HL-60 (cell line): Measurements from ENCODE around the gene ADAMTS15.
"Not testable (repeated sequence)": the region's sequence is repeated elsewhere in the genome, so short reads cannot be mapped to it uniquely, and the experiment has no call there.

Source experiments
- DNase-seq, 2 experiments: peaks; one replicate each; pipeline ENCODE4 v3.0.0-alpha.2; 2010 to 2020; ENCODE audit warnings: low read depth in 1 of 2, low spot score in 1 of 2
- H3K27ac ChIP-seq: fragments of 250-450 bp; sonication (Bioruptor Pico); replicated peaks from 2 replicates; pipeline ENCODE4 v1.5.1; 2020; ENCODE audit warnings: mild to moderate bottlenecking, moderate library complexity
- H3K27me3 ChIP-seq: fragments of 250-450 bp; sonication (Bioruptor Pico); 2 replicates; pipeline ENCODE4 v1.5.1; 2021; ENCODE audit warnings: mild to moderate bottlenecking, moderate library complexity; ENCODE audit not compliant: insufficient read depth, poor library complexity, severe bottlenecking
- H3K4me3 ChIP-seq: replicated peaks from 2 replicates; pipeline ENCODE4 v1.5.1; 2011; ENCODE audit warnings: mild to moderate bottlenecking, control low read depth, low read length; ENCODE audit not compliant: insufficient read depth
- CTCF ChIP-seq: IDR thresholded peaks from one replicate; pipeline ENCODE4 v1.5.1; 2011; ENCODE audit warnings: low read length, control low read depth, inconsistent platforms; ENCODE audit not compliant: insufficient read depth
- GABPA ChIP-seq: IDR thresholded peaks from 2 replicates; pipeline ENCODE4 v1.6.1; 2012; ENCODE audit warnings: low read depth
- POLR2AphosphoS5 ChIP-seq: IDR thresholded peaks from 2 replicates; pipeline ENCODE4 v1.6.1; 2012; ENCODE audit warnings: low read depth
- REST ChIP-seq: IDR thresholded peaks from 2 replicates; pipeline ENCODE4 v1.6.1; 2012; ENCODE audit warnings: low read depth; ENCODE audit not compliant: insufficient replicate concordance
- SPI1 ChIP-seq: IDR thresholded peaks from 2 replicates; pipeline ENCODE4 v1.6.1; 2012; ENCODE audit warnings: low read depth, mild to moderate bottlenecking, borderline replicate concordance

The ADAMTS15 gene

GRCh38 chr11:130437848-130438247 is 10.6 kb upstream of the ADAMTS15 start:
- Histone ChIP-seq H3K4me3 (no peak overlapping the region), H3K27me3 (peaks cover 5% of the 10 kb centered on the region), H3K27ac (no peak overlapping the region)
- no peak for DNase-seq
- TF ChIP-seq GABPA (no peak), SPI1 (no peak), POLR2AphosphoS5 (no peak), CTCF (no peak), REST (no peak)

GRCh38 chr11:130438401-130439159 is 9.9 kb upstream of the ADAMTS15 start:
- H3K4me3 ChIP-seq, DNase-seq, H3K27me3 ChIP-seq, H3K27ac ChIP-seq: not testable (repeated sequence)

DNA sequence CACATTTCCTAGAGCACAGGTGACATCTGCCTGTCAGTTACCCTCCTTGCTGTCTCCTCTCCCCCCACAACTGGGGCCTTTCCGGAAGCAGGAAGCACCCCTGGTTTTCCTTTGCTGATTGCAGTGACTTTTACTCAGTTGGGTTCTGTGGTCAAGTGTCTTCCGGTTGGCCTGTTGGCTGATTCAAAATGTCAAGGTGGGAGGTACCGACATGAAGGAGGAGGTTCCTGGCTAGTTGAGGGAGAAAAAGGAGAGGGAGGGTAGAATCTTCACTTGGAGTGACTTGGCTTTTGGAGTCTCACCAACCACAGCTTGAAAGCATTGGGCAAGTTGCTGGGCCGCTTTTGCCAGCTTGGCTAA is 9.3 kb upstream of the ADAMTS15 start:
- TF ChIP-seq SPI1 (no peak), GABPA (no peak), REST (no peak), POLR2AphosphoS5 (no peak), CTCF (no peak)
- H3K27ac ChIP-seq, result no peak overlapping the region

DNA sequence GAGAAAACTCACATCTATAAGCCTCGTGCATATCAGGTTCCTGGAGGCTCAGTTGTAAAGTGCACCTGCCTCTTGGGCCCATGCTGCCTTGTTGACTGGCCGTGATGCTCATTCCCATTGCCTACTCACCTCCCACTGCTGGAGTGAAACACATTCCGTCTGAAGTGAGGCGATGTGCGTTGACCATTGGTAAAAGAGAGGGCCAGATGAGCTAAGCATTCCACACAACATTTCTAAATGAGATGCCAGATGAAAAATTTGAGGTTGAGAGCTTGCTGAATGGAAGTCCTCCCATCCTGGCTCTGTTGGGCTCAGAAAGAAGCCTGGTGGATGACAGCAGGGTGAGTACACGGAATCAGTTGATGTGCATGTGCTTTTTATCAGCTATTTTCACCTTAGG is 8.6 kb upstream of the ADAMTS15 start:
- Histone ChIP-seq H3K4me3 (no peak overlapping the region), H3K27ac (no peak overlapping the region), H3K27me3 (peaks cover 5% of the 10 kb centered on the region)
- TF ChIP-seq CTCF, result no peak
- TF ChIP-seq POLR2AphosphoS5, result no peak
- TF ChIP-seq REST, result no peak
- TF ChIP-seq SPI1, result no peak
- TF ChIP-seq GABPA, result no peak
- DNase-seq, result no peak

More for the DNA sequence above, 9.3 kb upstream of the ADAMTS15 start:
- DNase-seq, result no peak
- Histone ChIP-seq H3K27me3 (peaks cover 5% of the 10 kb centered on the region), H3K4me3 (no peak overlapping the region)
